Activated CD8-positive, alpha-beta memory T cell treated with anti-CD3 and anti-CD28 coated beads, Interleukin-2, amount 50 U/mL, for 1 hour (primary cell): Measurements from ENCODE around the gene PROK1.

Source experiments
- DNase-seq: peaks from one replicate; pipeline ENCODE4 v3.0.0-alpha.2; 2020; ENCODE audit errors: extremely low read depth

PROK1 gene

DNA sequence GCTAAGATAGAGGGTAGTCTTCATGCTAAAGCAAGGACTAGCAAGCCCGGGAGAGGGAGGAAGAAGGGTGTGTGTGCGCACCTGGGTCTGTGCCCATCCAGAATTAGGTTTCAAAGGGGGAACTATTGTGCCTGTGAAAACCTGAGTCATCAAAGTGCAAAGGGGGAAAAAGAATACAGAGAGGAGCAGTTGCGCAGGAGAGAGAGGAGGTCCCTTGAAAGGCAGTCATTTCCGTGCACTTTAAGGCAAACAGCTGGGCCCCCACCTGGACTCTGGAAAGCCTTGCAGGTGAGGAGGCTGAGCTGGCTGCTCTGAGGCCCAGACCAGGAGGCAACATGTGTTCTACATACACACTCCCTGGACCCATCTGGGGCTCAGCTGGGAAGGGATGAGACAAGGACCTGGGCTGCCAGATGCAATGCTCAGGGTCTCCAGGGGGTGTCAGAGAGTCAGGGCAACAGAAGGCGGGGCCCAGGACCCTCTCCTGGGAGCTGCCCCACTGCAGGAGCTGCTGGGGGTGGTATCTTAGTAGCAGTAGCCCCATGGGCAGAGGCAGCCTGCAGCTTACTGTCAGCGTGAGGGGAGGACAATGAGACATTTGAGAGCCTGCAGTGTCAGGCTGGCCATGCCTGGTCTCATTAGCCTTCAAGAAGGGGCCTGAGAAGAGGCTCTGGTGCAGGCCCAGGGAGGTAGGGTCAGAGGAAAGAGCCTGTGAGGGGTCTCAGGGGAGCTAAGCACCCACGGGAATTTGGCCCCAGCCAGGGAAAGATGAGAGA is 14.3 kb downstream of the PROK1 start:
- no peak for DNase-seq

- no peak for DNase-seq
These were observed 14.9 kb downstream of the PROK1 start for GRCh38 chr1:110465814-110466380.

- no peak for DNase-seq
These were observed 15.8 kb downstream of the PROK1 start for GRCh38 chr1:110466646-110467280.

GRCh38 chr1:110471131-110471530 is 20.2 kb downstream of the PROK1 start:
- DNase-seq = no peak

GRCh38 chr1:110472546-110472945 is 21.6 kb downstream of the PROK1 start:
- no peak for DNase-seq

- DNase-seq = no peak
These were observed 23.5 kb downstream of the PROK1 start for GRCh38 chr1:110474444-110474843.

DNA sequence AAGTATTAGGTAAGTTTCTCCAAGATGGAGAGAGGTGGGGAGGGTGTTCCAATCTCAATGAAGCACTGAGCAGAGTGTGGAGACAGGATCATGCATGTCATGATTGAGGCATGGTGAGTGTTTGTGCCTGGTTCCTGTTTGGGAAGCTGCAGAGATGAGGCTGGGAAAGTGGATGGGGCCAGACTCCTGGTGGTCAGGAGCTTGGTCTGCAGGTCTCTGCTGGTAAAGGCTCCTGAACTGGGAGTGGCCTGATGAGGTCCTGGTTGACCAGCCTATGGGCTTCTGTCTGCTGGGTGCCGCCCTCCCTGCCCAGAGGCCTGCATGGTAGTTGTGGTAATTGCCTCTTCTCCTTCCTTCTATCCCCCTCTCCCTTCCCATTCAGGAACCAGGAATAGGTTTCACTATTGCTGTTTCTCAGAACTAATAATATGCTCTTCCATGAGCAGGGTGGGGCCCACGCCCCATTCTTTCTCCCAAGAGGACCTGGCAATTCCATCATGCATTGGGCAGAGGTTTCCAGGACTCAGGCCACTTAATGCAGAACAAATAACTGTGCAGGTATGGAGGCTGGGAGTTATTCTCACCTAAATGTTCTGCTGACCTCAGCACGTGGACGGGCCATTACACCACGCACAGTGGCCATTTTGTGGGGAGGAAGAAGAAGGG is 24.5 kb downstream of the PROK1 start:
- DNase-seq = no peak

GRCh38 chr1:110476028-110476765 is 25.2 kb downstream of the PROK1 start:
- DNase-seq = no peak

- no peak for DNase-seq
These were observed 26.1 kb downstream of the PROK1 start for GRCh38 chr1:110477041-110477440.

- DNase-seq = no peak
These were observed 26.6 kb downstream of the PROK1 start for GRCh38 chr1:110477445-110477957.

DNA sequence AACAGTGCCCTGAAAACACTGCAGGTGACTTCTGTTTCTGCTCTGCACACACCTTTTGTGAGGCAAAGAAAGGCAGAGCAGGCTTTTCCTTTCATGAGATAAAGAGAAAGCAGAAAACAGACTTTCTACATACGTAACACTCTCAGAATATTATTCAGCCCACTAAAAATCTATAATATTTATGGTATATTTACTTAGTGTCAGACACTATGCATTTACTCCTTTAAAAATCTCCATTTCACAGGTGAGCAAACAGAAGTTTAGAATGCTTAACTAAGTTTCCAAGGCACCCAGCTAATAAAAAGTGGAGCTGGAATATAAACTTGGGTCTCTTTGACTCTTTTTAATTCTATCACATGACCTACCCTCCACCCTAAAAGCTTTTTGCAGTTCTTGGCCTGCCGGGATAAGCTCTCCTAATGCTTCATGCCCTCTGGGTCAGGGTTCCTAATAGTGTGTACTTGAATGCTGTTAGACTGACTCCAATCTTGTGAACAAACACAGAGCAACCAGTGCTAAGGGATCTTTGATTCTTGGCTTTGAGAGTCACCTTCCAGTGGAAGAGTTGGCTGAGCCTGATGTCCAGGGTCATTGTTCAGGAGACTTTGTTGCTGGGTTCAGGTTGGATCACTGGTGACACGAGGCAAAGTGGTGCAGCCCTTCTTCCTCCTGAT is 27.2 kb downstream of the PROK1 start:
- no peak for DNase-seq

GRCh38 chr1:110478886-110479285 is 27.9 kb downstream of the PROK1 start:
- no peak for DNase-seq

GRCh38 chr1:110480356-110481096 is 29.6 kb downstream of the PROK1 start:
- no peak for DNase-seq

DNA sequence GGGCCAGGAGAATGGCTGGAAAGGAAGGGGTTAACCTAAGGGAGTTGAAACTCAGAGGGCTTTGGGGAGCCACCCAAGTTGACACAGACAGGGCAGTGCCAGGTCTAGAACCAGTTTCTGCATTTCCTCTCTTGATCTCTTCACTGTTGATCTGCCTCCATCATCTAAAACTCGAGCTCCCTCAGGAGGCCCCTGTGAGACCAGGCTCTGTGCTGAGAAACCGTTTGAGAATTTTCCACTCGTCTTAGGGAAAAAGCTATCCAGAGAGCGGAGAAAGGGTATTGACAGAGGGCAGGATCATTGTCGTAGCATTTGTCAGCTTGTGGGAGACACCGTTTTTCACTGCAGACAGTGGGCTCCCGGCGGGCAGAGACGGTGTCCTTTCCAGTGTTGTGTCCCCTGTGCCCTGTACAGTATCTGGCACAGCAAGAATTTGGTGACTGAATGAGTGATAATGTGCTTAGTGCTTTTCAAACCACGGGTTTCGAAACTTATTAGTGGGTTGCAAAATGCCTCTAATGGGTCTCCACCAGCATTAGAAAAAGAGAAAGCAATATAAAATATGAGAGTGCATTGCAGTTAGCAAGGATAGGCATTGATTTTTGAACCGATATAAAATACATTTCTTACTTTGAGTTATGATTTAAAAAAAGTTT is 31.1 kb downstream of the PROK1 start:
- DNase-seq = no peak

- DNase-seq = no peak
These were observed 31.8 kb downstream of the PROK1 start for GRCh38 chr1:110482662-110483307.

DNA sequence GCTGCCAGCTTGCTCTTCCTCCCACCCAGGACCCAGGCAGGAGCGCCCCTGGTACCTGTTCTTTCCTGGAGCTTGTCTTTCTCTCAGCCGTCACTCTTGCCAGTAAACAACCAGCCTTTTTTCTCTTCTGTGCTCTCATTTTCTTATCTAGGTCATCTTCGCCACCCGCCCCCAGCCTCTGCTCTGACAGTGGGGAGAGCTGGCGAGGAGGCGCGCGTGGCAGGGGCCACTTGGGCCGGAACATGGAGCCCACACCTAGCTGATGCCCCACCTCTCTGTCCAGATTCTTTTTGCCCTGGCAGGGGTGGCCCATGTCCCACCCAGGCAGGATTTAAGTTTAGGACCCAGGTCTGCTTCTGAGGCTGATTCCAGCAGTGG is 32.3 kb downstream of the PROK1 start:
- DNase-seq = no peak

DNA sequence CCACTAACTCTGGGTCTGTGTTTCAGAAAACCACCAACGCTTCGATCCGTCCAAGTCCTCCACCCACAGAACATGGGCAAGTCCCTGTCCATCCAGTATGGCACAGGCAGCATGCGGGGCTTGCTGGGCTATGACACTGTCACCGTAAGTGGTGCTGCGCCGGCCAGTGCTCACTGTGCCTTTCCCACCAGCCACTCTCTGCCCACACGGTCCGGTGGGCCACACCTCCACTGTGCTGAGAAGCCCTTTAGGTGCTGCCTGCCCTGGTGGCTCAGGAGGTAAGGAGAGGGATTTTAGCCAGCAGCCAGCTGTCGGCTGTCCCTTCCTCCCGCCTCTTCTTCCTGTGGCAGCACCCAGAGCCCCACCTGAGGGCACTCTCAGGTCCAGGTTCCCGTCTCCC is 33.9 kb downstream of the PROK1 start:
- DNase-seq = no peak

GRCh38 chr1:110485725-110486124 is 34.8 kb downstream of the PROK1 start:
- no peak for DNase-seq

DNA sequence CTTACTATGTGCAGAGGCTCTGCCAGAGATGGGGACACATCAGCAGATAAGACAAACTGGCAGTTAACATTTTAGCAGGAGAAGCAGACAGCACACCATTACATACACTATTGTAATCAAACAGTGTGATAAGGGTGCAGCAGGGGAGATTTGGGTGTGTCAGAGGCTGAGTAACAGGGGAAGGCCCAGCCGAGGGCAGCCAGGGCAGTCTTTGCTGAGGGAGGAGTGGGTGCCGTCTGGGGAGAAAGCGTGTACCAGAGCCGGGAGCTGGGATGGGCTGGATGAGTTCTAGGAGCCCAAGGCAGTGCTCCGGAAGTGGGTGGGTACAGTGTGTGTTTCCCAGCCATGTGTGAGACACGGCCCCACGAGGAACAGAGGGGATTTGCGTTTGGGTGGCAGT is 36.8 kb downstream of the PROK1 start:
- DNase-seq = no peak
